AG10803 (cell line): ENCODE results near the gene HHIPL1.

ENCODE experiments used
- DNase-seq: peaks from one replicate; pipeline ENCODE4 v3.0.0; 2010; ENCODE audit warnings: low read depth
- H3K4me3 ChIP-seq: 2 replicates; pipeline ENCODE4 v1.5.1; 2011; ENCODE audit warnings: mild to moderate bottlenecking, low read length, control low read depth
- TF ChIP-seq, protein P1 (sequence below): conservative IDR thresholded peaks from 2 replicates; pipeline ENCODE4 v1.5.1; 2011; ENCODE audit warnings: mild to moderate bottlenecking, low read length, control low read depth, inconsistent platforms

The HHIPL1 gene

DNA sequence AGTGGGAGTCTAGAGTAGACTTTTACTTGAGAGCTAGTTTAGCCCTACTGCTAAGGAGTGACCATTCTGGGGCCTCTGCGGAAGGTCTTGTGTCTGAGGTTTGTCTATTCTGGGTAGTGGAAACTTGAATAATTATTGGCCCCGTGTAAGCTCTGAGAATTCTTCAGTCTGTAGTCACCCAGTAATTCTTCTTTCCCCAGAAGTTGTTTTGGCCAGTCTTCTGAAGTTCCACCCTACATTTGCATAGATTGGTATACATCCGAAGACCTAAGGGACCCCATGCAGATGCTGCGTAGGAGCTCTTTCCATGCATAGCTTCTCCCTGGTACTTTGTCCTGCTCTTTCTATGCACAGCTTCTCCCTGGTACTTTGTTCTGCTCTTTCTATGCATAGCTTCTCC is 52.0 kb downstream of the HHIPL1 start:
- TF ChIP-seq, protein P1, sequence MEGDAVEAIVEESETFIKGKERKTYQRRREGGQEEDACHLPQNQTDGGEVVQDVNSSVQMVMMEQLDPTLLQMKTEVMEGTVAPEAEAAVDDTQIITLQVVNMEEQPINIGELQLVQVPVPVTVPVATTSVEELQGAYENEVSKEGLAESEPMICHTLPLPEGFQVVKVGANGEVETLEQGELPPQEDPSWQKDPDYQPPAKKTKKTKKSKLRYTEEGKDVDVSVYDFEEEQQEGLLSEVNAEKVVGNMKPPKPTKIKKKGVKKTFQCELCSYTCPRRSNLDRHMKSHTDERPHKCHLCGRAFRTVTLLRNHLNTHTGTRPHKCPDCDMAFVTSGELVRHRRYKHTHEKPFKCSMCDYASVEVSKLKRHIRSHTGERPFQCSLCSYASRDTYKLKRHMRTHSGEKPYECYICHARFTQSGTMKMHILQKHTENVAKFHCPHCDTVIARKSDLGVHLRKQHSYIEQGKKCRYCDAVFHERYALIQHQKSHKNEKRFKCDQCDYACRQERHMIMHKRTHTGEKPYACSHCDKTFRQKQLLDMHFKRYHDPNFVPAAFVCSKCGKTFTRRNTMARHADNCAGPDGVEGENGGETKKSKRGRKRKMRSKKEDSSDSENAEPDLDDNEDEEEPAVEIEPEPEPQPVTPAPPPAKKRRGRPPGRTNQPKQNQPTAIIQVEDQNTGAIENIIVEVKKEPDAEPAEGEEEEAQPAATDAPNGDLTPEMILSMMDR, result no peak
- DNase-seq, result no peak
- no peak overlapping the region for H3K4me3 ChIP-seq

DNA sequence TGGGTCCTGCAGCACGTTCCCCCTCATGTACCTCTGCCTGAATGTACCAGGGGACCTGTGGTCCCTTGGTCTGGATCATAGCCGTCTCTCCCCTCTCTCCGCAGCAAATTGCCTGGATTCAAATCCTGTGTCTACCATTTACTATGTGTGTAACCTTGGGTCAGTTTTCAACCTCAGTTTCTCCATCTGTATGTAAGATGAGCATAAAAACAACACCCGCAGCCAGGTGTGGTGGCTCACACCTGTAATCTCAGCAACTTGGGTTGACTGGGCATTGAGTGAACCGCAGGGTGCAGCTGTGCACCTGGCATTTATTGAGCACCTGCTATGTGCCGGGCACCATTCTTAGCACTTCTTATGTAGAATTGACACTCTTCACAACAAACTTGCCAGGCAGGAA is 53.3 kb downstream of the HHIPL1 start:
- no peak for DNase-seq
- TF ChIP-seq, protein P1, result no peak
- H3K4me3 ChIP-seq, result no peak overlapping the region

- DNase-seq, result no peak
- H3K4me3 ChIP-seq, result no peak overlapping the region
- TF ChIP-seq, protein P1, result no peak
These were observed 53.7 kb downstream of the HHIPL1 start for GRCh38 chr14:99698642-99699041.

DNA sequence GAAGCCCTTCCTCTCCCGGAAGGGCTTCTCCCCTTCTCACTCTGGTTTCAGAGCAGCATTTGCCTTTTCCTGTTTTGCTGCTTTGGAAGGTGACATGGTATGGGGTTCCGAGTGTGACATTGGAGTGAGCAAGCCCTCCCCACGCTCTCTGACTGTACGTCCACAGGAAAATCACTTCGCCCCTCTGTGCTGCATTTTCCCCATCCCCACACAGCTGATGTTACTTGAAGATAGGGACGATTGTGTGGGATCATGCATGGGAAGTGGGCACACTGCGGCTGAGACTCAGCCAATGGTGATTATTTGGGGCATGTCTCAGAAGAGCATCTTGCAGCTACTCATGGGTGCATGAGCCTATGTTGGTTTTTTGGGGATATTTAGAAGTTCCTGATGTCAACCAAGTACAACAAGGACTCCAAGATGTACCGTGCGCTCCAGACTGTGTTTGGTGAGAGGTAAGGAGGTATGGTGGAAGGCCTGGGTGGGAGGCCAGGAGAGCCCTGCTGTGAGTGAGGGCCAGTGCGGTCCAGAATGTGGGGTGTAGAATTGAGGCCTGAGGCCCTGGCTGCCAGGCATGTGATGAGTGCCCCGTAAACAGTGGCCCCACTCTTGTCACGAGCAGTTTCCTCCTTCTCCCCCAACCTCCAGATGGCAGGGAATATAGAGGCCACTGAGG is 54.3 kb downstream of the HHIPL1 start:
- TF ChIP-seq, protein P1, result no peak
- H3K4me3 ChIP-seq, result no peak overlapping the region
- no peak for DNase-seq

DNA sequence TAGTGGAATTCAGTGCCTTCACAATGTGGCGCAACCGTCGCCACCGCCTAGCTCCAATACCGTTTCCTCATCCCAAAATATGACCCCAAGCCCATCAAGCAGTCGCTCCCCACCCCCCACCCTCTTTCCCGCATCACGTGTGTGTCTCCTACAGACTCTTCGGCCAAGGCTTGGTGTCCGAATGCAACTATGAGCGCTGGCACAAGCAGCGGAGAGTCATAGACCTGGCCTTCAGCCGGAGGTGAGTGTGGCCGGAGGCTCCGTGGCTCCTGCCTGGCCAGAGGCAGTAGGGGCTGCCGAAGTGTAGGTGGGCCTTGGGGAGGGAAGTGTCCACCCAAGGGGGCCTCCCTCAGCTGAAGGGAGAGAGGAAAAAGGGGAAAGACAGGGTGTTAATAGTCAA is 54.9 kb downstream of the HHIPL1 start:
- TF ChIP-seq, protein P1, result no peak
- no peak overlapping the region for H3K4me3 ChIP-seq
- DNase-seq, result no peak

GRCh38 chr14:99700379-99700778 is 55.5 kb downstream of the HHIPL1 start:
- TF ChIP-seq, protein P1, result no peak
- no peak overlapping the region for H3K4me3 ChIP-seq

DNA sequence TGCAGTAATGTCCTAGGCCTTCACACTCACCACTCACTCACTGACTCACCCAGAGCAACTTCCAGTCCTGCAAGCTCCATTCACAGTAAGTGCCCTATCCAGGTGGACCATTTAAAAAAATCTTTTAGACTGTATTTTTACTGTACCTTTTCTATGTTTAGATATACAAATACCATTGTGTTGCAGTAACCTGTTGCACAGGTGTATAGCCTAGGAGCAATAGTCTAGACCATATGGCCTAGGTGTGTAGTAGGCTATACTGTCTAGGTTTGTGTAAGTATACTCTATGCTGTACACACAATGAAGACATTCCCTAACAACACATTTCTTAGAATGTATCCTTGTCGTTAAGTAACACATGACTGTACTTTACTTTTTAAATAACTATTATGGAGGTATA is 56.3 kb downstream of the HHIPL1 start:
- no peak for DNase-seq
- TF ChIP-seq, protein P1, result no peak
- no peak overlapping the region for H3K4me3 ChIP-seq

More at GRCh38 chr14:99700379-99700778, 55.5 kb downstream of the HHIPL1 start:
- no peak for DNase-seq
